HFFc6 (cell line): ENCODE results near the gene TNP2. TPM values are rescaled to one million over a fixed set of nuclear protein-coding genes. Genes with fewer than 3 reads are reported as not detected.
"Not testable (repeated sequence)": the region's sequence is repeated elsewhere in the genome, so short reads cannot be mapped to it uniquely, and the experiment has no call there.

ENCODE experiments used
- DNase-seq: peaks from one replicate; pipeline ENCODE4 v3.0.0-alpha.2; 2018
- H3K27ac Mint-ChIP-seq: 2 replicates; pipeline ENCODE4 v1.8.0; 2020; ENCODE audit warnings: mild to moderate bottlenecking, mixed read lengths
- H3K27me3 Mint-ChIP-seq: 2 replicates; pipeline ENCODE4 v1.8.0; 2021; ENCODE audit warnings: mild to moderate bottlenecking, moderate library complexity, mixed read lengths; ENCODE audit not compliant: insufficient read depth
- H3K36me3 Mint-ChIP-seq: 2 replicates; pipeline ENCODE4 v1.8.0; 2021; ENCODE audit warnings: low read depth, mixed read lengths
- H3K4me1 Mint-ChIP-seq: 2 replicates; pipeline ENCODE4 v1.8.0; 2020; ENCODE audit warnings: low read depth, mixed read lengths
- H3K4me3 Mint-ChIP-seq: 2 replicates; pipeline ENCODE4 v1.8.0; 2020; ENCODE audit warnings: mild to moderate bottlenecking, moderate library complexity, mixed read lengths
- H3K9me3 Mint-ChIP-seq: 2 replicates; pipeline ENCODE4 v1.8.0; 2020; ENCODE audit warnings: mild to moderate bottlenecking, mixed read lengths
- total RNA-seq, 6 experiments: library from RNA; stranded (reverse); fragmentation: NEBNext Ultra II Directional; extraction: Animal tissue kit (Norgen Biotek cat#: 25700); gene quantifications; 2 replicates in 1 of 6; 3 replicates in 5 of 6; pipeline ENCODE4 v1.2.3, GENCODE V29; 2021
- TF ChIP-seq, protein P1 (sequence below): fragments of 200-600 bp; sonication (generic); IDR thresholded peaks from 2 replicates; pipeline ENCODE4 v1.5.0; 2021; ENCODE audit warnings: antibody characterized with exemption, mild to moderate bottlenecking

The TNP2 gene
- total RNA-seq, 6 experiments from 2014 or later = not detected

DNA sequence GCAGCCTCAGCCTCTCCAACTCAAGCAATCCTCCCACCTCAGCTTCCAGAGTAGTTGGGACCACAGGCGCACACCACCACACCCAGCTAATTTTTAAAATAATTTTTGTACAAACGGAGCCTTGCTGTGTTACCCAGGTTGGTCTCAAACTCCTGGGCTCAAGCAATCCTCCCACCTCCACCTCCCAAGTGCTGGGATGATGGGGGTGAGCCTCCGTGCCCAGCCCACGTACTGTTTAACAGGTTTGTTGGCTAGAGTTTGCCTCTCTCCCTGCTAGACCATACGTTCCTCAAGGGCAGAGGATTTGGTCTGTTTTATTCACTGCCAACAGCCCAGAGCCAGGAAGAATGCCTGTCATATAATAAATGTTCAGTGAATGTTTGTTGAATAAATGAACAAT, 39.7 kb downstream of the TNP2 start:
- Mint-ChIP-seq H3K4me1 (peaks cover 20% of the 10 kb centered on the region), H3K4me3 (no peak overlapping the region), H3K27ac (no peak overlapping the region), H3K36me3 (no peaks in the 10 kb centered on the region), H3K27me3 (peaks cover 2% of the 10 kb centered on the region; the same call in 1 of the 2 replicates), H3K9me3 (no peaks in the 10 kb centered on the region)
- DNase-seq = no peak
- TF ChIP-seq, protein P1, sequence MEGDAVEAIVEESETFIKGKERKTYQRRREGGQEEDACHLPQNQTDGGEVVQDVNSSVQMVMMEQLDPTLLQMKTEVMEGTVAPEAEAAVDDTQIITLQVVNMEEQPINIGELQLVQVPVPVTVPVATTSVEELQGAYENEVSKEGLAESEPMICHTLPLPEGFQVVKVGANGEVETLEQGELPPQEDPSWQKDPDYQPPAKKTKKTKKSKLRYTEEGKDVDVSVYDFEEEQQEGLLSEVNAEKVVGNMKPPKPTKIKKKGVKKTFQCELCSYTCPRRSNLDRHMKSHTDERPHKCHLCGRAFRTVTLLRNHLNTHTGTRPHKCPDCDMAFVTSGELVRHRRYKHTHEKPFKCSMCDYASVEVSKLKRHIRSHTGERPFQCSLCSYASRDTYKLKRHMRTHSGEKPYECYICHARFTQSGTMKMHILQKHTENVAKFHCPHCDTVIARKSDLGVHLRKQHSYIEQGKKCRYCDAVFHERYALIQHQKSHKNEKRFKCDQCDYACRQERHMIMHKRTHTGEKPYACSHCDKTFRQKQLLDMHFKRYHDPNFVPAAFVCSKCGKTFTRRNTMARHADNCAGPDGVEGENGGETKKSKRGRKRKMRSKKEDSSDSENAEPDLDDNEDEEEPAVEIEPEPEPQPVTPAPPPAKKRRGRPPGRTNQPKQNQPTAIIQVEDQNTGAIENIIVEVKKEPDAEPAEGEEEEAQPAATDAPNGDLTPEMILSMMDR = no peak

DNA sequence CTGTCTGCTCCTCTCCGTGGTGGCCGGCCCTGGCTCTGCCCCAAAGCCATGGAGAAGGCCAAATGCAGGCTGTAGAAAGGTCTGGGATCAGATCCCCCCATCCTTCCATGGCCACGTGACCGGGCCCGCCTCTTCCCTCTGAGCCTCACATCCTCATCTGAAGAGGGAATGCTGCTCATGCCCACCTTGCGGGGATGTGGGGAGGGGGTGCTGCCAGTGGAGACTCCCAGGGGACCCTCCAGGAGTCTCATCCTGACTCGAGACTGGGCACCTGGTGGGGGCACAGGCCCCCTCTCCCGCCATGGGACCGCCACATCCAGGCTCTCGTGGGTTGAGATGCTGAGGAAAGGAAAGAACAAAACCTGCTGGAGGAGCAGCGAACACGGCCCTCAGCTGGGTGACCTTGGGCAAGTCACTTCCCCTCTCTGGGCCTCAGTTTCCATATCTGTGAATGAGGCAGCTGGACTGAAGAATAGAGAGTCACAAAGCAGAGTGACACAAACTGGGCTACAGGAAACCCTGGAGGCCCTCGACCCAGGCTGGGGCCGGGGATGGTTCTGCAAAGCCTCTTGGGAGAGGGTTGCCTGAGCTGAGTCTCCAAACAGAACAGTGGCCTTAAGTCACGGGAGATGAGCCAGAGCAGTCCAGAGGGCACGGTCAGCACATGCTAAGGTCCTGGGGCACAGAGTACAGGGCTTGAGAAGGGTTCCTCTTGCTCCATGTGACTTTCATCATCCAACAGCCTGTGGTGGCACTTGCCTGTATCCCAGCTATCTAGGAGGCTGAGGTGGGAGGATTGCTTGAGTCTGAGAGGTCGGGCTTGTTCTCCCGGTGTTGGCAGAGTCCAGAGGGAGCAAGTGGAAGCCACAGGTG, 43.2 kb downstream of the TNP2 start:
- no peak overlapping the region for H3K27ac Mint-ChIP-seq
- TF ChIP-seq, protein P1 = no peak
- H3K4me1 Mint-ChIP-seq = peaks cover 5% of the 10 kb centered on the region; the same call in 1 of the 2 replicates
- no peak overlapping the region for H3K4me3 Mint-ChIP-seq
- peaks cover 2% of the 10 kb centered on the region for H3K27me3 Mint-ChIP-seq
- DNase-seq = no peak
- no peaks in the 10 kb centered on the region for H3K9me3 Mint-ChIP-seq
- H3K36me3 Mint-ChIP-seq = no peaks in the 10 kb centered on the region

DNA sequence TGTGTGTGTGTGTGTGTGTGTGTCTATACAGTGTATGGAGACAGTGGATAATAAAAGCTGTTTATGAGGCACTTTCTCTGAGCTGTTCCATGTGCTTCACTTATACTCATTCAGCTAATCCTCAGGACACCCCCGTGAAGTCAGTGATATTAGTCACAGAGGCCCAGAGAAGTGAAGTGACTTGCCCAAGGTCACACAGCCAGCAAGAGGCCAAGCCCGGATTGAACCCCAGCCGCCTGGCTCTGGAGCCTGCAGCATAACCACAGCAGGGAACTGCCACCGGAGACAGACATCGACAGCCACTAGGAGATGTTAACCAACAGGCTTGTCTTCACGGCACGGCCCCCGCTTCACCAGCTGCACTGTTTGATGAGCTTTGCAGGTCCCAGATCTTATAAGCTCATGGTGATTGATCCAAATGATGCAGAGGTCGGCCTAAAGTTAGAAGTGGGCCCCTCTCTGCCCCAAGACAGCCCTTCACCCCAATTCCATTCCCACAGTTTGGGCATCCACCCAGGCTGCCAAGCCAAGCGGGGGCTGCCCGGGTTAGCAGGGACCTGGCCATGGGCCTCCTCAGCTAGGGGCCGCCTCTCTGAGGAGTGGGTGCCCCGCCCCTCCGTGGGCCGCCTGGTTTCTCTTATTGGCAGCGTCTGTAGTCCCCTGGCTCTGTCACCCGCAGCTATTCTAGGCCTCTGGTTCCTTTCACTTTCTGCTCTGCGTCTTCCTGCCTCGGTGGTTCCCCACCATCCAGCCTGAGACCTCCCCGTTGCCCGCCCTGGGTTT, 44.0 kb downstream of the TNP2 start:
- peaks cover 5% of the 10 kb centered on the region; the same call in 1 of the 2 replicates for H3K4me1 Mint-ChIP-seq
- DNase-seq = no peak
- H3K27ac Mint-ChIP-seq = no peak overlapping the region
- no peaks in the 10 kb centered on the region for H3K9me3 Mint-ChIP-seq
- peaks cover 2% of the 10 kb centered on the region for H3K27me3 Mint-ChIP-seq
- no peaks in the 10 kb centered on the region for H3K36me3 Mint-ChIP-seq
- TF ChIP-seq, protein P1 = no peak
- H3K4me3 Mint-ChIP-seq = no peak overlapping the region

DNA sequence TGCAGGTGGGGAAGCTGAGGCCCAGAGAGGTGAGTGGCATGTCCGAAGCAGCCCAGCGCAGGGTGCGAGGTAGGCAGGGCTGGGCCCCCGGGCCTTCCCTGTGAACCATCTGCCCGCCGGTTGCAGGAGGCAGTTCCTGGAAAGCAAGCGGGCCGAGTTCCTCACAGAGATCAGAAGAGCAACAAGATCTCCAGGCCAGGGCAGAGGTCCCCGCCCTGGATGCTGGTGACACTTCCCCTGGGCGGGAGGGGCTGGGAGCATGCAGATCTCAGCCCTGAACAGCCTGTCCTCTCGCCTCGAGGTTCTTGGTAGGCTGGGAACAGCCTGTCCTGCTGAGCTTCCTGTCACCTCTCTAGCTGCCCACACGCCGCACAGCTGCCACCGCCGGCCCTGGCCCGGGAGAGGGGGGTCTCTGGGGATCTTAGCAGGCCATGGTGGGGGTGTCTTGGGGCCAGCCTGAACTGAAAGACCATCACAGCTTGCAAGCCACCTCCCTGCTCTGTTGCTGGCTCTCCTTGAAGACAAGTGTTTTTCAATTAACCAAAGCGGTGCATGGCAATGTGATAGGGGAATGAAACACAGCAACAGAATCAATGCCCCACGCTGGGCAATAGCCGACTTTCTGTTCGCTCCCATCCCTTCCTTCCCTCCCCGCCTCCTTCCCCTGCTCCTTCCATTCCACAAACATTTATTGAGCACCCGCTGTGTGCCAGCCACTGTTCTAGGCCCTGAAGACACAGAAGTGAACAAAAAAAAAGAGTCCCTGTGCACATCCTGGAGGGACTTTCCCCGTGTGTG, 44.8 kb downstream of the TNP2 start:
- peaks cover 2% of the 10 kb centered on the region for H3K27me3 Mint-ChIP-seq
- TF ChIP-seq, protein P1 = no peak
- peaks cover 1% of the 10 kb centered on the region for H3K9me3 Mint-ChIP-seq
- H3K27ac Mint-ChIP-seq = no peak overlapping the region
- no peak for DNase-seq
- peaks cover 5% of the 10 kb centered on the region; the same call in 1 of the 2 replicates for H3K4me1 Mint-ChIP-seq
- H3K4me3 Mint-ChIP-seq = no peak overlapping the region
- no peaks in the 10 kb centered on the region for H3K36me3 Mint-ChIP-seq

DNA sequence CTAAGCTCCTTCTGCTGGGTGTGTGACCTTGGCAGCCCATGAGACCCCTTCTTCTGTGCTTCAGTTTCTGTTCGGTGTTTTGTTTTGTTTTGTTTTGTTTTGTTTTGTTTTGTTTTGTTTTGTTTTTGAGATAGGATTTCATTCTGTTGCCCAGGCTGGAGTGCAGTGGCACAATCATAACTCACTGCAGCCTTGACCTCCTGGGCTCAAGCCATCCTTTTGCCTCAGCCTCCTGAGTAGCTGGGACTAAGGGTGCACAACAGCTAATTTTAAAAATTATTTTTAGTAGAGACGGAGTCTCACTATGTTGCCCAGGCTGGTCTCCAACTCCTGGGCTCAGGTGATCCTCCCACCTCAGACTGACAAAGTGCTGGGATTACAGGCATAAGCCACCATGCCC, 48.6 kb downstream of the TNP2 start:
- peaks cover 21% of the 10 kb centered on the region for H3K36me3 Mint-ChIP-seq
- H3K4me1 Mint-ChIP-seq, H3K27me3 Mint-ChIP-seq, H3K4me3 Mint-ChIP-seq, DNase-seq, H3K27ac Mint-ChIP-seq: not testable (repeated sequence)
- peaks cover 30% of the 10 kb centered on the region for H3K9me3 Mint-ChIP-seq
